ENCODE measurements around the gene USP10. TPM values are rescaled to one million over a fixed set of nuclear protein-coding genes. Genes with fewer than 3 reads are reported as not detected.

The USP10 gene
- total RNA-seq, 2 donors from 2014 or later, result 148 to 149 TPM

GRCh38 chr16:84662471-84662870 is 37.3 kb upstream of the USP10 start:
- Mint-ChIP-seq H3K9me3 (no peaks in the 10 kb centered on the region), H3K27ac (no peak overlapping the region), H3K4me3 (no peak overlapping the region), H3K36me3 (ENCODE audit: low read depth) (peaks cover 63% of the 10 kb centered on the region), H3K27me3 (ENCODE audit: insufficient read depth) (no peaks in the 10 kb centered on the region), H3K4me1 (peaks cover 7% of the 10 kb centered on the region)
- Histone ChIP-seq H3K4me3 (ENCODE audit: low read length) (no peak overlapping the region), H3K9me3 (ENCODE audit: control insufficient read depth, low read length) (no peaks in the 10 kb centered on the region), H3K36me3 (ENCODE audit: control insufficient read depth, insufficient read depth, low read length) (peaks cover 57% of the 10 kb centered on the region), H3K9ac (ENCODE audit: extremely low read depth, low read length, poor library complexity, severe bottlenecking) (no peak overlapping the region), H3K4me1 (ENCODE audit: control insufficient read depth, insufficient read depth, low read length) (no peaks in the 10 kb centered on the region), H3K27me3 (ENCODE audit: control insufficient read depth, insufficient read depth, low read length, poor library complexity, severe bottlenecking) (no peaks in the 10 kb centered on the region), H3K27ac (ENCODE audit: low read depth, low read length) (no peak overlapping the region)
- no peak for TF ChIP-seq CTCF (conservative IDR thresholded peaks at IDR 0.05)
- no peak for DNase-seq
- 93 to 95% methylated on average over 6 to 9 of the region's 9 CpGs for WGBS, 2 experiments (ENCODE audit: insufficient coverage in 1 of 2, insufficient read length in 1 of 2)

- Mint-ChIP-seq H3K4me3 (no peak overlapping the region), H3K27me3 (ENCODE audit: insufficient read depth) (no peaks in the 10 kb centered on the region), H3K4me1 (peaks cover 16% of the 10 kb centered on the region), H3K9me3 (no peaks in the 10 kb centered on the region), H3K27ac (no peak overlapping the region), H3K36me3 (ENCODE audit: low read depth) (peaks cover 54% of the 10 kb centered on the region)
- H3K27ac ChIP-seq (ENCODE audit: low read depth, low read length), result no peak overlapping the region
- H3K9ac ChIP-seq (ENCODE audit: extremely low read depth, low read length, poor library complexity, severe bottlenecking), result no peak overlapping the region
- no peak for DNase-seq
- no peaks in the 10 kb centered on the region for H3K9me3 ChIP-seq (ENCODE audit: control insufficient read depth, low read length)
- no peak for TF ChIP-seq CTCF (conservative IDR thresholded peaks at IDR 0.05)
- peaks cover 50% of the 10 kb centered on the region for H3K36me3 ChIP-seq (ENCODE audit: control insufficient read depth, insufficient read depth, low read length)
- no peak overlapping the region for H3K4me3 ChIP-seq (ENCODE audit: low read length)
- 81 to 87% methylated on average over 5 to 9 of the region's 9 CpGs for WGBS, 2 experiments (ENCODE audit: insufficient coverage in 1 of 2, insufficient read length in 1 of 2)
- no peaks in the 10 kb centered on the region for H3K27me3 ChIP-seq (ENCODE audit: control insufficient read depth, insufficient read depth, low read length, poor library complexity, severe bottlenecking)
- no peaks in the 10 kb centered on the region for H3K4me1 ChIP-seq (ENCODE audit: control insufficient read depth, insufficient read depth, low read length)
Observed at GRCh38 chr16:84663433-84664101, 36.2 kb upstream of the USP10 start.

GRCh38 chr16:84665359-84665758 is 34.4 kb upstream of the USP10 start:
- H3K27me3 Mint-ChIP-seq (ENCODE audit: insufficient read depth), result no peaks in the 10 kb centered on the region
- no peaks in the 10 kb centered on the region for H3K9me3 Mint-ChIP-seq
- H3K27ac Mint-ChIP-seq, result no peak overlapping the region
- no peak overlapping the region for H3K4me3 Mint-ChIP-seq
- TF ChIP-seq CTCF (conservative IDR thresholded peaks at IDR 0.05), result no peak
- 79 to 81% methylated on average over 2 of the region's 2 CpGs for WGBS, 2 experiments (ENCODE audit: insufficient coverage in 1 of 2, insufficient read length in 1 of 2)
- Histone ChIP-seq H3K27me3 (ENCODE audit: control insufficient read depth, insufficient read depth, low read length, poor library complexity, severe bottlenecking) (no peaks in the 10 kb centered on the region), H3K4me1 (ENCODE audit: control insufficient read depth, insufficient read depth, low read length) (no peaks in the 10 kb centered on the region), H3K4me3 (ENCODE audit: low read length) (no peak overlapping the region), H3K9me3 (ENCODE audit: control insufficient read depth, low read length) (no peaks in the 10 kb centered on the region), H3K36me3 (ENCODE audit: control insufficient read depth, insufficient read depth, low read length) (peaks cover 37% of the 10 kb centered on the region), H3K27ac (ENCODE audit: low read depth, low read length) (no peak overlapping the region), H3K9ac (ENCODE audit: extremely low read depth, low read length, poor library complexity, severe bottlenecking) (no peak overlapping the region)
- peaks cover 19% of the 10 kb centered on the region for H3K4me1 Mint-ChIP-seq
- no peak for DNase-seq
- H3K36me3 Mint-ChIP-seq (ENCODE audit: low read depth), result peaks cover 38% of the 10 kb centered on the region
